Effector memory CD8-positive, alpha-beta T cell (primary cell): ENCODE measurements around the gene C2CD4C.
"Not testable (repeated sequence)": the region's sequence is repeated elsewhere in the genome, so short reads cannot be mapped to it uniquely, and the experiment has no call there.

Source experiments
- ATAC-seq: fragments of 150-1000 bp; cut with Tn5 transposase; replicated peaks from 2 replicates; pipeline ENCODE4 v1.10.0; 2021; ENCODE audit warnings: mild to moderate bottlenecking, moderate library complexity
- DNase-seq, 3 experiments: peaks; one replicate each; pipeline ENCODE4 v3.0.0; 2021
- H3K27ac Mint-ChIP-seq, 2 donors: one replicate each; pipeline ENCODE4 v1.8.0; 2022; ENCODE audit warnings: mild to moderate bottlenecking in 2 of 2, mixed read lengths in 2 of 2, moderate library complexity in 2 of 2
- H3K27me3 Mint-ChIP-seq, 2 donors: one replicate each; pipeline ENCODE4 v1.8.0; 2022; ENCODE audit warnings: mixed read lengths in 2 of 2
- H3K36me3 Mint-ChIP-seq: one replicate; pipeline ENCODE4 v1.8.0; 2022; ENCODE audit warnings: mild to moderate bottlenecking, moderate library complexity, mixed read lengths; ENCODE audit not compliant: insufficient read depth
- H3K4me1 Mint-ChIP-seq, 2 donors: one replicate each; pipeline ENCODE4 v1.8.0; 2022; ENCODE audit warnings: low read depth in 2 of 2, mixed read lengths in 2 of 2
- H3K4me3 Mint-ChIP-seq, 2 donors: one replicate each; pipeline ENCODE4 v1.8.0; 2022; ENCODE audit warnings: mild to moderate bottlenecking in 2 of 2, mixed read lengths in 2 of 2, moderate library complexity in 2 of 2
- H3K9me3 Mint-ChIP-seq, 2 donors: one replicate each; pipeline ENCODE4 v1.8.0; 2022; ENCODE audit warnings: mixed read lengths in 2 of 2

The C2CD4C gene

DNA sequence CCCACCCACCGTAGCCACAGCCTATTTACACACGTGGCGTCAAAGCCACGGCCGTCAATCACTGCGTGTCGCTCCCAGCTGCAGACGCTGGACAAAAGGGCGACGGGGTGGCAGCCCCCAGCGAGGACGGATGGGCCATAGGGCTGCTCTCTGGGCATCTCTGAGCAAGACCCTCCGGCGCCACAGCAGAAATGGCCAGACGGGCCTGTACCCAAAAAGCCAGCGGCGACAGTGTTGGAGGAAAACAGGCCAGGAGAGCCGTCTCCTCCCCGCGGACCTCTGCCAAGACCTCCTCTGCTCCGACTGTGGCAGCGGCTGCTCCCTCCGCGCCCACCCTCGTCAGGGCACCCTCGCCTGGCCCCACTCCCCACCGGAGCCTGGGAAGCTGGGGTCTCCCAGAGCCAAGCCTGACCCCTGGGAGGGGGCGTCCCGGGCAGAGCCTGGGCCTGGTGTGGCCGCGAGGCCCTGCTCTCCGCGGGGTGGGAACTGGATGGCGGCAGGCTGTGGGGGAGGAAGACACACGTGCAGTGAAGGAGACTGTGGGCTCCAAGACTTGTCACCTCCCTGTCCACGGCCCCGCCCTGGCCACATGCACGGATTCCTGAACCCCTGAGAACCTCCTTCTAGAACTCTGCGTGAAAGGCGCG, 2.7 kb downstream of the C2CD4C start:
- Mint-ChIP-seq H3K4me1 (peaks cover 5 to 6% of the 10 kb centered on the region in 2 donors), H3K9me3 (no peaks in the 10 kb centered on the region), H3K4me3 (no peak overlapping the region), H3K27ac (no peak overlapping the region), H3K36me3 (no peaks in the 10 kb centered on the region), H3K27me3 (peaks cover 17 to 37% of the 10 kb centered on the region in 2 donors)
- ATAC-seq (no peak), DNase-seq (no peak)

GRCh38 chr19:405121-405965, 3.6 kb downstream of the C2CD4C start:
- Mint-ChIP-seq H3K4me3 (no peak overlapping the region), H3K9me3 (no peaks in the 10 kb centered on the region), H3K36me3 (no peaks in the 10 kb centered on the region), H3K27me3 (peaks cover 17 to 43% of the 10 kb centered on the region in 2 donors), H3K27ac (no peak overlapping the region), H3K4me1 (peaks cover 5 to 6% of the 10 kb centered on the region in 2 donors)
- ATAC-seq (no peak), DNase-seq (no peak)

DNA sequence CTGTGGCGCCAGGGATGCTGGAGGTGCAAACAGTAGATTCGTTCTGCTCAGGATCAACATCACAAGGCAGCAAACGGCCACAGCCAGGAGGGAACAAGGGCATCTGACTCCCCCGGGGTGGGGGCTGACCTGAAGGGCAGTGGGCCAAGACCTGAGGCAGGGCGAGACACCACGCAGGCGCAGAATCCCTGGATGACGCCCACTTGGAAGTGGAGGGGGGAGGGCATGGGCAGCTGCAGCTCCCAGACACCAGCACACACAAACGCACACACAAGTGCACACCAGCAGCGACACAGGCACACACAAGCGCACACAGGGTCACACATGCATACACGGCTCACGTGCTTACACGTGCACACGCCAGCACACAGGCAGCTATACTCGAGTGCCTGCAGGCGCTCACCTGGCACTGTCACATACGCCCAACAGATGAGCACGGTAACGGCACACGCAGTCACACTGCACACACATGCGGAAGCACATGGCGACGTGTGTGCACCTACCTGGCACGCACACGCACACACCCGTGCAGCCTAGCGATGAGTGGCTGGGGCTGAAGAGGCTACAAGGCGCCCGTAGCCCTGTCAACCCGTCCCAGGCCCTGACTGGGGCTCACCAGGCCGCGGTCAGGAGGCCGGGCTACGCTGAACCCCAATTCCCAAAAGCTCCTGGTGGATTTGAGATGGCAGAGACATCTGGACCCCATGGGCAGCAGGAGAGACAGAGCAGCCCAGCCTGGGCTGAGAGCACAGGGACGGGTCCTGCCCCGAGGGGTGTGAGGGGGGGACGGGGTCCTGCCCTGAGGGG, 5.5 kb downstream of the C2CD4C start:
- H3K27me3 Mint-ChIP-seq: peaks cover 8 to 30% of the 10 kb centered on the region in 2 donors
- peaks cover 3% of the 10 kb centered on the region for H3K36me3 Mint-ChIP-seq
- no peak for DNase-seq
- no peak for ATAC-seq
- H3K27ac Mint-ChIP-seq: no peak overlapping the region
- no peak overlapping the region for H3K4me3 Mint-ChIP-seq
- no peaks in the 10 kb centered on the region for H3K9me3 Mint-ChIP-seq
- no peaks in the 10 kb centered on the region for H3K4me1 Mint-ChIP-seq

GRCh38 chr19:402786-403185, 6.2 kb downstream of the C2CD4C start:
- peaks cover 3% of the 10 kb centered on the region for H3K36me3 Mint-ChIP-seq
- no peak overlapping the region for H3K4me3 Mint-ChIP-seq
- peaks cover 8 to 30% of the 10 kb centered on the region in 2 donors for H3K27me3 Mint-ChIP-seq
- H3K4me1 Mint-ChIP-seq: no peaks in the 10 kb centered on the region
- ATAC-seq (no peak), DNase-seq (no peak)
- H3K27ac Mint-ChIP-seq: no peak overlapping the region
- no peaks in the 10 kb centered on the region for H3K9me3 Mint-ChIP-seq

DNA sequence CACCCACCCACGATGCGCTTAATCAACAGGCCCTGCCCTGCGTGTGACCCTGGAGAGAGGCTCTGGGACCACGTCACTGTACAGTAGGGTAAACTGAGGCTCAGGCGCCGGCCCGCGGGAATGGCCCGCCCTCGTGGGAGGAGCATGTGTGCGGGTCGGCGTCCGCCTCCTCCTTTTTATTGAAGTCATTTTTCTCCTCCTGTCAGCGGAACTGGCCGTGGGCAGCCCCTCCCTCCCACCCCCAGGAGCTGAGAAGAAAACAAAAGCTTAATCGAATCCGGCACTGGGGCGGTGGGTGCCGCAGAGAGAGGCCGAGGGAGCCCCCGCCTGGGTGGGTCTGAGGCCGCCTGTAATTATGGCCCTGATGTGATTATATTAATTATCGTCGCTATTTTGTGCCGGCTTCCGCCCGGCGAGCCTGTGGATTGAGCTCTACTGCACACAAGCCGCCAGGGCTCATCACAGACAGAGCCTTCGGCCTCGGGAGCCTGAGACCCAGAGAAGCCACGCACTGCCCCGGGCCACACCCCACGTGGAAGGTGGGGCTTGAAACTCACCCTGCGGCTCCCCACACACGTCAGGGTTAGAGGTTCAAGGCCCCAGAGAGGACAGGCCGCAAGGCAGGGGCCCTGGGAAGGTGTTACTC, 7.0 kb downstream of the C2CD4C start:
- H3K36me3 Mint-ChIP-seq: peaks cover 3% of the 10 kb centered on the region
- DNase-seq: no peak
- H3K27ac Mint-ChIP-seq: no peak overlapping the region
- H3K4me3 Mint-ChIP-seq: no peak overlapping the region
- peaks cover 8 to 30% of the 10 kb centered on the region in 2 donors for H3K27me3 Mint-ChIP-seq
- ATAC-seq: no peak
- H3K9me3 Mint-ChIP-seq: no peaks in the 10 kb centered on the region
- H3K4me1 Mint-ChIP-seq: no peaks in the 10 kb centered on the region

- ATAC-seq (no peak), DNase-seq (no peak)
- Mint-ChIP-seq H3K4me3 (no peak overlapping the region), H3K27me3 (peaks cover 8 to 30% of the 10 kb centered on the region in 2 donors), H3K4me1 (no peaks in the 10 kb centered on the region), H3K9me3 (no peaks in the 10 kb centered on the region), H3K27ac (no peak overlapping the region), H3K36me3 (peaks cover 3% of the 10 kb centered on the region)
Observed at GRCh38 chr19:400976-401865, 7.7 kb downstream of the C2CD4C start.

DNA sequence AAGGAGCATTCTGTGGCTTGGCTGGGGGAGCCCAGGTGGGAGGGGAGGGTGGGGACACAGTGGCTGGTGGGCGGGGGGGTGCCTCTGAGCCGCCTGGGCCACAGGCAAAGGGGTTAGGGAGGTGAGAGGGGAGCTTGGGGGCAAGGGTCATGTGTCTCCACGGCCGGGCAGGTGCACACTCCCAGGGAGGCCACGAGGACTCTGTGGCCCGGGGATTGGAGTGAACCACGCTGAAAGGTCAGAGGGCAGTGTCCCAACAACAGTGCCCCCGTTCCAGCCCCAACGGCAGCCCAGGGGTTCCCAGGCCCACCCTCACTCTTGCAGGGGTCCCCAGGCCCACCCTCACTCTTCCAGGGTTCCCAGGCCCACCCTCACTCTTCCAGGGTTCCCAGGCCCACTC, 9.6 kb downstream of the C2CD4C start:
- Mint-ChIP-seq H3K27me3 (peaks cover 8 to 21% of the 10 kb centered on the region in 2 donors), H3K4me1 (no peaks in the 10 kb centered on the region), H3K36me3 (peaks cover 6% of the 10 kb centered on the region), H3K27ac (no peak overlapping the region), H3K9me3 (peaks cover 5 to 9% of the 10 kb centered on the region in 2 donors), H3K4me3 (no peak overlapping the region)
- no peak for DNase-seq
- ATAC-seq: no peak

DNA sequence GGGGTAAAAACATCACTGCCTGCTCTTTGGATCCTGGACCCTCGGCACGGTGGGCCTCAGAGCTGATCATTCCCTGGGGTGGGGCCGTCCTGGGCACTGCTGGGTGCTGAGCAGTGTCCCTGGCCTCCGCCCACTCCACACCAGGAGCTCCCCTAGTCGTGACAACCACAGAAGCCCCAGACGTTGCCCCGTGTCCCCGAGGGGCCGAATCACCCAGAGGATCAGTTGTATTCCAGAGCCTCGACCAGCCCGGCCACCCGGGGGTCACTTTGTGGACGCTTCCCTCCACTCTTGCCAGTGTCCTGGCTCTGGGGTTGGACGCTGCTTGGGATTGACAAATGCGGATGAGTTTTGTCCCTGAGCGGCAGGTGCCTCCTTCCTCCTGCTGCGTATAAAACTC, 10.2 kb downstream of the C2CD4C start:
- peaks cover 8 to 20% of the 10 kb centered on the region in 2 donors for H3K27me3 Mint-ChIP-seq
- H3K27ac Mint-ChIP-seq: no peak overlapping the region
- H3K4me3 Mint-ChIP-seq: no peak overlapping the region
- ATAC-seq: no peak
- DNase-seq: no peak
- H3K36me3 Mint-ChIP-seq: peaks cover 6% of the 10 kb centered on the region
- H3K4me1 Mint-ChIP-seq: no peaks in the 10 kb centered on the region
- peaks cover 5 to 9% of the 10 kb centered on the region in 2 donors for H3K9me3 Mint-ChIP-seq

GRCh38 chr19:397941-398706, 10.8 kb downstream of the C2CD4C start:
- no peak for DNase-seq
- Mint-ChIP-seq H3K36me3 (peaks cover 6% of the 10 kb centered on the region), H3K27ac (peak overlapping the region; percentile 53 to 56), H3K4me1 (peaks cover 0 to 3% of the 10 kb centered on the region in 2 donors), H3K4me3 (no peak overlapping the region), H3K27me3 (peaks cover 2 to 14% of the 10 kb centered on the region in 2 donors), H3K9me3 (peaks cover 8 to 14% of the 10 kb centered on the region in 2 donors)
- no peak for ATAC-seq

DNA sequence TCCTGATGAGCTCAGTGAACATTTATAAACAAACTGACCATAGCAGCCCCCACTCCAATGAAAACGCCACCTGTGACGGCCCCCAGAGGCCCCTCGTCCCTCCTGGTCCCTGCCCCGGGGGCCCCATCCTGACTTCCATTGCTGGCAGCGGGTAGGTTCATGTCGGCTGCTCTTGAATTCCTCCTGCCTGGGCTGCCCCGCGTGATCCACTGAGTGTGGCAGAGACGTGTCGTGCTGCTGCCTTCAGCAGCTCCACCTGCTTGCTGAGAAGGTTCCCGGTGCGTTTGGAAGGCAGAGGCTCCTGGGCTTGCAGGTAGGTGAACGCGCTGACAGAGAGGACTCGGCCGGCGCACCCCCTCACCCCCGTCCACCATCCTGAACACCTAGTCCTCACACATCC, 11.6 kb downstream of the C2CD4C start:
- peaks cover 0 to 8% of the 10 kb centered on the region in 2 donors for H3K27me3 Mint-ChIP-seq
- peak overlapping the region; percentile 53 to 56 for H3K27ac Mint-ChIP-seq
- H3K36me3 Mint-ChIP-seq: peaks cover 10% of the 10 kb centered on the region
- DNase-seq: no peak
- H3K9me3 Mint-ChIP-seq: peaks cover 9 to 19% of the 10 kb centered on the region in 2 donors
- no peak overlapping the region for H3K4me3 Mint-ChIP-seq
- no peak for ATAC-seq
- H3K4me1 Mint-ChIP-seq: peaks cover 0 to 8% of the 10 kb centered on the region in 2 donors

DNA sequence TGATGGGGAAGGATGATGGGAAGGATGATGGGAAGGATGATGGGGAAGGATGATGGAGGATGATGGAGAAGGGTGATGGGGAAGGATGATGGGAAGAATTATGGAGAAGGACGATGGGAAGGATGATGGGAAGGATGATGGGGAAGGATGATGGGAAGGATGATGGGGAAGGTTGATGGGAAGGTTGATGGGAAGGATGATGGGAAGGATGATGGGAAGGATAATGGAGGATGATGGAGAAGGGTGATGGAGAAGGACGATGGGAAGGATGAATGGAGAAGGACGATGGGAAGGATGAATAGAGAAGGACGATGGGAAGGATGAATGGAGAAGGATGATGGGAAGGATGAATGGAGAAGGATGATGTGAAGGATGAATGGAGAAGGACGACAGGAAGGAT, 13.5 kb downstream of the C2CD4C start:
- no peak for DNase-seq
- no peak overlapping the region for H3K27ac Mint-ChIP-seq
- peaks cover 9 to 19% of the 10 kb centered on the region in 2 donors for H3K9me3 Mint-ChIP-seq
- ATAC-seq: no peak
- H3K4me3 Mint-ChIP-seq: no peak overlapping the region
- H3K4me1 Mint-ChIP-seq: peaks cover 0 to 8% of the 10 kb centered on the region in 2 donors
- H3K27me3 Mint-ChIP-seq: no peaks in the 10 kb centered on the region
- peaks cover 10% of the 10 kb centered on the region for H3K36me3 Mint-ChIP-seq

- H3K4me3 Mint-ChIP-seq, H3K27me3 Mint-ChIP-seq, H3K36me3 Mint-ChIP-seq, H3K4me1 Mint-ChIP-seq, ATAC-seq, DNase-seq, H3K27ac Mint-ChIP-seq: not testable (repeated sequence)
- H3K9me3 Mint-ChIP-seq: peaks cover 9 to 19% of the 10 kb centered on the region in 2 donors
Observed at GRCh38 chr19:394857-395256, 14.1 kb downstream of the C2CD4C start.
